H1 (cell line): ENCODE measurements around the gene ADAMTS16. TPM values are rescaled to one million over a fixed set of nuclear protein-coding genes. Genes with fewer than 3 reads are reported as not detected.

Experiments used
- BCL11A ChIP-seq, 2 experiments: IDR thresholded peaks; one replicate each; pipeline ENCODE4 v1.6.1; 2011; ENCODE audit warnings: low read depth in 2 of 2, low read length in 2 of 2, mild to moderate bottlenecking in 2 of 2
- BRCA1 ChIP-seq: IDR thresholded peaks from 2 replicates; pipeline ENCODE4 v1.6.1; 2012; ENCODE audit warnings: low read depth, low read length, improper control_type of control experiment
- CTBP2 ChIP-seq: IDR thresholded peaks from 2 replicates; pipeline ENCODE4 v1.7.0; 2011; ENCODE audit warnings: borderline replicate concordance, mild to moderate bottlenecking, moderate library complexity, mixed read lengths, low read length; ENCODE audit not compliant: insufficient read depth, insufficient read length
- NANOG ChIP-seq: IDR thresholded peaks from 2 replicates; pipeline ENCODE4 v1.6.1; 2011; ENCODE audit warnings: low read length, low read depth, mild to moderate bottlenecking, inconsistent platforms; ENCODE audit not compliant: insufficient read depth, poor library complexity, severe bottlenecking
- NRF1 ChIP-seq: IDR thresholded peaks from 2 replicates; pipeline ENCODE4 v1.6.1; 2011; ENCODE audit warnings: mild to moderate bottlenecking, low read depth, low read length, improper control_type of control experiment
- SP1 ChIP-seq: IDR thresholded peaks from 2 replicates; pipeline ENCODE4 v1.6.1; 2011; ENCODE audit warnings: low read depth, low read length
- USF2 ChIP-seq: IDR thresholded peaks from 2 replicates; pipeline ENCODE4 v1.6.1; 2011; ENCODE audit warnings: low read length, improper control_type of control experiment
- polyA plus RNA-seq, 7 experiments: library from polyadenylated mRNA; depleted of rRNA in 3 of 7; stranded (reverse) in 5 of 7; unstranded in 2 of 7; fragments of >200 nt in 5 of 7; fragments of 200-250 nt in 2 of 7; gene quantifications; 1 replicate in 5 of 7; 2 replicates in 1 of 7; 4 replicates in 1 of 7; pipeline versions ENCODE4 v1.2.1 to v1.2.3, GENCODE V29; 2011 to 2013; ENCODE audit warnings: missing spikeins in 2 of 7, mixed read lengths in 2 of 7
- total RNA-seq: library from RNA; stranded (reverse); fragmentation: NEBNext Ultra II Directional; extraction: Animal tissue kit (Norgen Biotek cat#: 25700); gene quantifications from 2 replicates; pipeline ENCODE4 v1.2.1, GENCODE V29; 2021

The ADAMTS16 gene
- total and polyA plus RNA-seq, 2 of the 8 experiments (the other 6 are each of a cell fraction or from before 2014, with no cell fraction given): 3.7 to 16.0 TPM

- TF ChIP-seq BCL11A (IDR thresholded peaks at IDR 0.05; ENCODE audit: low read depth in 2 of 2, low read length in 2 of 2): no peak
- no peak for TF ChIP-seq USF2
- TF ChIP-seq NRF1: no peak
- no peak for TF ChIP-seq CTBP2
- TF ChIP-seq NANOG: no peak
- TF ChIP-seq SP1: no peak
- no peak for TF ChIP-seq BRCA1
These were observed 138.2 kb downstream of the ADAMTS16 start (continued) for GRCh38 chr5:5278201-5278814.
